Mammary epithelial cell (primary cell): ENCODE measurements around the gene TRABD2B.

Experiments used
- CTCF ChIP-seq, 2 donors: IDR thresholded peaks in 1 of 2; conservative IDR thresholded peaks in 1 of 2; 2 replicates each; pipeline ENCODE4 v1.5.1; 2011 to 2012; ENCODE audit warnings: inconsistent platforms in 2 of 2, low read length in 2 of 2, mild to moderate bottlenecking in 2 of 2, control low read depth in 1 of 2, low read depth in 1 of 2; ENCODE audit not compliant: insufficient read depth in 1 of 2; ENCODE audit errors: extremely low read depth in 1 of 2
- EZH2 ChIP-seq: IDR thresholded peaks from 2 replicates; pipeline ENCODE4 v1.6.1; 2012; ENCODE audit warnings: low read length, inconsistent platforms, borderline replicate concordance

- no peak for TF ChIP-seq CTCF (conservative IDR thresholded peaks at IDR 0.05 in 1 of 2, IDR thresholded peaks at IDR 0.05 in 1 of 2; ENCODE audit: extremely low read depth in 1 of 2, insufficient read depth in 1 of 2, low read depth in 1 of 2, low read length in 2 of 2)
- no peak for TF ChIP-seq EZH2
Measured at GRCh38 chr1:48018799-48019198, 21.6 kb upstream of the TRABD2B start.
